Activated CD8-positive, alpha-beta memory T cell treated with anti-CD3 and anti-CD28 coated beads, Interleukin-2, amount 50 U/mL, for 1 hour (primary cell): ENCODE measurements around the gene FGF12.

ENCODE experiments used
- DNase-seq: peaks from one replicate; pipeline ENCODE4 v3.0.0-alpha.2; 2020; ENCODE audit errors: extremely low read depth

FGF12 gene

GRCh38 chr3:192188218-192188835, 539.0 kb downstream of the FGF12 start:
- no peak for DNase-seq

- DNase-seq = no peak
These were observed 539.8 kb downstream of the FGF12 start for GRCh38 chr3:192187485-192188051.

GRCh38 chr3:192186498-192186897, 540.8 kb downstream of the FGF12 start:
- DNase-seq = no peak

GRCh38 chr3:192186045-192186444, 541.3 kb downstream of the FGF12 start:
- no peak for DNase-seq

GRCh38 chr3:192183109-192183508, 544.2 kb downstream of the FGF12 start:
- DNase-seq = no peak

GRCh38 chr3:192181151-192181550, 546.2 kb downstream of the FGF12 start:
- DNase-seq = no peak

- DNase-seq = no peak
These were observed 550.0 kb downstream of the FGF12 start for GRCh38 chr3:192177383-192177782.

- no peak for DNase-seq
These were observed 553.1 kb downstream of the FGF12 start for GRCh38 chr3:192174283-192174682.

- no peak for DNase-seq
These were observed 556.1 kb downstream of the FGF12 start for GRCh38 chr3:192171213-192171612.

- no peak for DNase-seq
These were observed 556.7 kb downstream of the FGF12 start for GRCh38 chr3:192170659-192171058.

- DNase-seq = no peak
These were observed 557.3 kb downstream of the FGF12 start for GRCh38 chr3:192170031-192170430.

GRCh38 chr3:192169332-192169915, 557.9 kb downstream of the FGF12 start:
- no peak for DNase-seq

GRCh38 chr3:192168202-192168601, 559.1 kb downstream of the FGF12 start:
- DNase-seq = no peak

GRCh38 chr3:192165552-192165951, 561.8 kb downstream of the FGF12 start:
- no peak for DNase-seq

- no peak for DNase-seq
These were observed 565.7 kb downstream of the FGF12 start for GRCh38 chr3:192161661-192162060.

- no peak for DNase-seq
These were observed 571.0 kb downstream of the FGF12 start for GRCh38 chr3:192156382-192156781.

GRCh38 chr3:192155194-192155593, 572.1 kb downstream of the FGF12 start:
- DNase-seq = no peak

GRCh38 chr3:192133271-192133670, 594.1 kb downstream of the FGF12 start:
- DNase-seq = no peak

- DNase-seq = no peak
These were observed 596.7 kb downstream of the FGF12 start for GRCh38 chr3:192130534-192131132.

GRCh38 chr3:192129586-192129985, 597.8 kb downstream of the FGF12 start:
- DNase-seq = no peak

GRCh38 chr3:192128922-192129321, 598.4 kb downstream of the FGF12 start:
- no peak for DNase-seq

GRCh38 chr3:192128060-192128459, 599.3 kb downstream of the FGF12 start:
- DNase-seq = no peak
